OCI-LY3 (cell line): Measurements from ENCODE around the gene SLC16A11.

Experiments used
- EZH2phosphoT487 ChIP-seq: fragments of 200-600 bp; shearing (Covaris generic); IDR thresholded peaks from 2 replicates; pipeline ENCODE4 v1.6.1; 2018; ENCODE audit warnings: antibody characterized with exemption, mixed run types, low read depth
- TF ChIP-seq, protein P1 (sequence below): fragments of 200-600, 300-600 bp; sonication (generic); IDR thresholded peaks from 2 replicates; pipeline ENCODE4 v1.5.1; 2014; ENCODE audit warnings: antibody characterized with exemption, low read length, low read depth

DNA sequence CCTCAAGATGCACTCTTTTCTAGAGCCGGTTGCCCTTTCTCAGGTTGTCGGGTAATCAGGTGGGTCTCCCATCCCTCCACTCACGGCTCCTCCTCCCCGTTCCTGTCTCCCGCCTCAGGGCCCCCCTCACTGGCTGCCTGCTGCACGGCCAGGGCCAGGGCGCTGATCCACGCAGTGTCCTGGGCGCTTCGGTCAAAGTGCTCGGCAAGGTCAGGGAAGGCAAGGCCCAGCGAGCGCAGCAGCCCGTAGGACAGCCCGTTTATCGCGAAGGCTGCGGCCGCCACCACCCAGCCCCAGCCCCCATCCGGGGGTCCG is 753 bp downstream of the SLC16A11 start:
- TF ChIP-seq, protein P1, sequence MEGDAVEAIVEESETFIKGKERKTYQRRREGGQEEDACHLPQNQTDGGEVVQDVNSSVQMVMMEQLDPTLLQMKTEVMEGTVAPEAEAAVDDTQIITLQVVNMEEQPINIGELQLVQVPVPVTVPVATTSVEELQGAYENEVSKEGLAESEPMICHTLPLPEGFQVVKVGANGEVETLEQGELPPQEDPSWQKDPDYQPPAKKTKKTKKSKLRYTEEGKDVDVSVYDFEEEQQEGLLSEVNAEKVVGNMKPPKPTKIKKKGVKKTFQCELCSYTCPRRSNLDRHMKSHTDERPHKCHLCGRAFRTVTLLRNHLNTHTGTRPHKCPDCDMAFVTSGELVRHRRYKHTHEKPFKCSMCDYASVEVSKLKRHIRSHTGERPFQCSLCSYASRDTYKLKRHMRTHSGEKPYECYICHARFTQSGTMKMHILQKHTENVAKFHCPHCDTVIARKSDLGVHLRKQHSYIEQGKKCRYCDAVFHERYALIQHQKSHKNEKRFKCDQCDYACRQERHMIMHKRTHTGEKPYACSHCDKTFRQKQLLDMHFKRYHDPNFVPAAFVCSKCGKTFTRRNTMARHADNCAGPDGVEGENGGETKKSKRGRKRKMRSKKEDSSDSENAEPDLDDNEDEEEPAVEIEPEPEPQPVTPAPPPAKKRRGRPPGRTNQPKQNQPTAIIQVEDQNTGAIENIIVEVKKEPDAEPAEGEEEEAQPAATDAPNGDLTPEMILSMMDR: no peak
- no peak for TF ChIP-seq EZH2phosphoT487
